ENCODE measurements around the gene BAZ2B.

BAZ2B gene

GRCh38 chr2:159298967-159299366, 317.4 kb downstream of the BAZ2B start:
- Histone ChIP-seq H3K27me3 (replicated peaks; ENCODE audit: insufficient read depth, low read length) (no peaks in the 10 kb centered on the region), H3K4me1 (ENCODE audit: low read length) (peaks cover 6% of the 10 kb centered on the region; the same call in 1 of the 2 replicates), H4K20me1 (ENCODE audit: insufficient read depth, low read length) (no peaks in the 10 kb centered on the region), H3K9me2 (replicated peaks; ENCODE audit: insufficient read depth, low read length) (no peaks in the 10 kb centered on the region), H3K4me2 (ENCODE audit: low read depth, low read length) (no peak overlapping the region), H3K9ac (ENCODE audit: low read length) (no peak overlapping the region), H3K79me2 (ENCODE audit: low read length) (no peaks in the 10 kb centered on the region), H3K9me3 (replicated peaks; ENCODE audit: insufficient read depth, low read length) (no peaks in the 10 kb centered on the region), H3K27ac (ENCODE audit: low read length) (no peak overlapping the region), H3K4me3 (ENCODE audit: low read length) (no peak overlapping the region), H2AFZ (ENCODE audit: low read length) (no peak overlapping the region), H3K36me3 (replicated peaks; ENCODE audit: insufficient read depth, low read length) (no peaks in the 10 kb centered on the region), H3F3A (ENCODE audit: insufficient read depth, low read length) (no peaks in the 10 kb centered on the region)
- TF ChIP-seq EZH2 (optimal IDR thresholded peaks at IDR 0.05; ENCODE audit: low read depth, low read length) (no peak), CTCF (IDR thresholded peaks at IDR 0.05; ENCODE audit: low read length) (no peak), EZH2phosphoT487 (IDR thresholded peaks at IDR 0.05; ENCODE audit: low read length) (no peak)
- no peak for DNase-seq

- Histone ChIP-seq H3K9ac (ENCODE audit: low read length) (no peak overlapping the region), H3K27me3 (replicated peaks; ENCODE audit: insufficient read depth, low read length) (no peaks in the 10 kb centered on the region), H3K9me3 (replicated peaks; ENCODE audit: insufficient read depth, low read length) (no peaks in the 10 kb centered on the region), H3K9me2 (replicated peaks; ENCODE audit: insufficient read depth, low read length) (no peaks in the 10 kb centered on the region), H3K4me2 (ENCODE audit: low read depth, low read length) (no peak overlapping the region), H3K27ac (ENCODE audit: low read length) (no peak overlapping the region), H3F3A (ENCODE audit: insufficient read depth, low read length) (no peaks in the 10 kb centered on the region), H3K4me1 (ENCODE audit: low read length) (peaks cover 6% of the 10 kb centered on the region; the same call in 1 of the 2 replicates), H3K36me3 (replicated peaks; ENCODE audit: insufficient read depth, low read length) (no peaks in the 10 kb centered on the region), H2AFZ (ENCODE audit: low read length) (no peak overlapping the region), H3K79me2 (ENCODE audit: low read length) (no peaks in the 10 kb centered on the region), H3K4me3 (ENCODE audit: low read length) (no peak overlapping the region), H4K20me1 (ENCODE audit: insufficient read depth, low read length) (no peaks in the 10 kb centered on the region)
- TF ChIP-seq EZH2 (optimal IDR thresholded peaks at IDR 0.05; ENCODE audit: low read depth, low read length) (no peak), EZH2phosphoT487 (IDR thresholded peaks at IDR 0.05; ENCODE audit: low read length) (no peak), CTCF (IDR thresholded peaks at IDR 0.05; ENCODE audit: low read length) (no peak)
- no peak for DNase-seq
Observed at GRCh38 chr2:159297042-159297707, 319.2 kb downstream of the BAZ2B start.

- TF ChIP-seq EZH2 (optimal IDR thresholded peaks at IDR 0.05; ENCODE audit: low read depth, low read length) (no peak), CTCF (IDR thresholded peaks at IDR 0.05; ENCODE audit: low read length) (no peak), EZH2phosphoT487 (IDR thresholded peaks at IDR 0.05; ENCODE audit: low read length) (no peak)
- Histone ChIP-seq H3K27me3 (replicated peaks; ENCODE audit: insufficient read depth, low read length) (no peaks in the 10 kb centered on the region), H3K79me2 (ENCODE audit: low read length) (no peaks in the 10 kb centered on the region), H3K9me2 (replicated peaks; ENCODE audit: insufficient read depth, low read length) (no peaks in the 10 kb centered on the region), H3K4me3 (ENCODE audit: low read length) (no peak overlapping the region), H3K9me3 (replicated peaks; ENCODE audit: insufficient read depth, low read length) (no peaks in the 10 kb centered on the region), H3K27ac (ENCODE audit: low read length) (no peak overlapping the region), H4K20me1 (ENCODE audit: insufficient read depth, low read length) (no peaks in the 10 kb centered on the region), H3K4me1 (ENCODE audit: low read length) (peaks cover 20% of the 10 kb centered on the region), H3K4me2 (ENCODE audit: low read depth, low read length) (no peak overlapping the region), H3K9ac (ENCODE audit: low read length) (no peak overlapping the region), H3F3A (ENCODE audit: insufficient read depth, low read length) (no peaks in the 10 kb centered on the region; the same call in 1 of the 2 replicates), H3K36me3 (replicated peaks; ENCODE audit: insufficient read depth, low read length) (no peaks in the 10 kb centered on the region), H2AFZ (ENCODE audit: low read length) (no peak overlapping the region)
- DNase-seq, result no peak
Observed at GRCh38 chr2:159292157-159292556, 324.2 kb downstream of the BAZ2B start.

Measured in MM.1S (cell line).